Stimulated activated CD4-positive, alpha-beta T cell treated with anti-CD3 and anti-CD28 coated beads, Interleukin-1b, Interleukin-23, amount 100 ng/mL, for 1 hour (primary cell): ENCODE measurements around the gene OR2B2.
"Not testable (repeated sequence)": the region's sequence is repeated elsewhere in the genome, so short reads cannot be mapped to it uniquely, and the experiment has no call there.

Experiments
- DNase-seq, 2 donors: peaks; one replicate each; pipeline ENCODE4 v3.0.0-alpha.2; 2020; ENCODE audit warnings: low read depth in 2 of 2

OR2B2 gene

DNA sequence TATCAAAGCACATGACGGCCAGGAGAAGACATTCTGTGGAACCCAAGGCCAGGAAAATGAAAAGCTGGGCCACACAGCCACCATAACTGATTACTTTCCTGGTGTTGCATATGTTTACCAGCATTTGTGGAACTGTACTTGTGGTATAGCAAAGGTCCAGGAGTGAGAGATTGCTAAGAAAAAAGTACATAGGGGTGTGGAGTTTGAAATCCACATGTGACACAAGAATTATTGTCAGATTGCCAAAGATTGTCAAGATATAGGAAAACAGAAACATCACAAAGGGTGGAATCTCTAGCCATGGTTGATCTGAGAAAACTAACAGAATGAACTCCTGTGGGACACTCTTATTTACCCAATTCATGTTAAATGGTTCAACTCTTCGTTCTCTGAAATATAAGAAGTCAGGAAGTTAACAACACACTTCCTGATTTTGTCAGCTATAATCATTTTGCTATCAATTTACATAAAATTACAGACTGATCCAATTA lies at the start of gene OR2B2:
TSS of gene OR2B2 (minus strand) at position 441 of the 491 bp plus-strand sequence. CDS start at position 364, 77 bp downstream.
- DNase-seq = no peak

DNA sequence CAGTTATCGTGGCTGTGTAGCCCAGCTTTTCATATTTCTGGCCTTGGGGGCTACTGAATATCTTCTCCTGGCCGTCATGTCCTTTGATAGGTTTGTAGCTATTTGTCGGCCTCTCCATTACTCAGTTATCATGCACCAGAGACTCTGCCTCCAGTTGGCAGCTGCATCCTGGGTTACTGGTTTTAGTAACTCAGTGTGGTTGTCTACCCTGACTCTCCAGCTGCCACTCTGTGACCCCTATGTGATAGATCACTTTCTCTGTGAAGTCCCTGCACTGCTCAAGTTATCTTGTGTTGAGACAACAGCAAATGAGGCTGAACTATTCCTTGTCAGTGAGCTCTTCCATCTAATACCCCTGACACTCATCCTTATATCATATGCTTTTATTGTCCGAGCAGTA lies 45.3 kb upstream of the OR2B2 start:
- no peak for DNase-seq

DNA sequence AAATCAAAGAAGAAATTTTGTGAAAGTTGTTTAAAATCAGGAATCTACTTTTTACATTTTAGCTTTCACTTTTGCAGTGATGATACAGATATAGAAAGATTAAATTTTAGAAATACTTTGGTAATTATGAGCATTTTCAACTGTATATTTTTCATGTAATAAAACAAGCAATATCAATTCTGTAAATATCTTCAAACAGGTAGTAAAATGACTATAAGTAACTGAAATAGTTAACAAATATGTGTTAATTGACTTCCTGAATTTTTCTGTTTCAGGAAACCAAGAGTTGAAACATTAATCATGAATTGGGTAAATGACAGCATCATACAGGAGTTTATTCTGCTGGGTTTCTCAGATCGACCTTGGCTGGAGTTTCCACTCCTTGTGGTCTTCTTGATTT lies 44.7 kb upstream of the OR2B2 start, which contains the start of gene OR2B6:
TSS of gene OR2B6 (plus strand) at position 301 of the 400 bp plus-strand sequence. CDS start at position 301, 0 bp downstream.
- DNase-seq = no peak

DNA sequence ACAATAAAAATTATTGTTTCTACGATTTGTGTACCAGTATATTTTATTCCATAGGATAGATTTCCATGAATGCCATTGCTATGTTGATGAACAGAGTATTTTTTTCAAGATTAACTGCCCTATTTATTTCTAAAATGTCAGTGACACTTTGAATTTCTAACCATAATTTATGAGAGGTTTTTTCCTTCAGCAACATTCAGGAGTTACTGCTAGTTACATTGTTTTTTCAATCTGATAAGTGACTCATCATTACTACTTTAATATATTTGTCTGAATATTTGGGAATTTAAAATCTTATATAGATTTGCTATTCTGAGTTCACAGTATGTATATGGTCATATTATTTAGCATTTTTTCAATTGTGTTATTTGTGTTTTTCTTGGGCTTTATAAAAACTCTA lies 38.8 kb upstream of the OR2B2 start:
- no peak for DNase-seq

DNA sequence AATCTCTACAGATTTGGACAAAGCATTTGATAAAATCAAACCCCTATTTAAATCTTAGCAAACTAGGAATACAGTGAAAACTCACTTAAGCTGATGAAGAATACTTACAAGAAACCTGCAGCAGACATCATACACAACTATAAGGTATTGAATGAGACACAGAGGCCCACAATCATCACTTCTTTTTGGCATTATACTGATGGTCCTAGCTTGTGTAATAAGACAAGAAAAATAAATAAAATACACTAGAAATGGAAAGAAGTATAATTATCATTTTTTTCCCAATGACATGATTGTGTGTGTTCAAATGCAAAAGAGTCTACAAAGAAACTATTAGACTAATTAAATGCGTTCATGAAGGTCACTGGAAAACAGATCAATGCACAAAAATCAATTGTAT lies 36.0 kb upstream of the OR2B2 start:
- DNase-seq = no peak

DNA sequence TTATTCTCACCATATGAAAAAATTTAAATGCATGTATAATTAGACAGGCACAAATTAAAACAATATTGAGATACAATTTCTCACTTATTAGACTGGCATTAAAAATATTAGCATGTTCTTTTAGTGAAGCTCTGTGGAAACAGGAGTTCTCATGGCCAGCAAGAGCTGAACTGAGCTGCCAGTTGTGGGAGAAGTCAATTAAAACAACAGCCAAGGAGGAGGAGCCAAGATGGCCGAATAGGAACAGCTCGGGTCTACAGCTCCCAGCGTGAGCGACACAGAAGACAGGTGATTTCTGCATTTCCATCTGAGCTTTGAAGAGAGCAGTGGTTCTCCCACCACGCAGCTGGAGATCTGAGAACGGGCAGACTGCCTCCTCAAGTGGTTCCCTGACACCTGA lies 30.9 kb upstream of the OR2B2 start:
- DNase-seq = not testable (repeated sequence)

DNA sequence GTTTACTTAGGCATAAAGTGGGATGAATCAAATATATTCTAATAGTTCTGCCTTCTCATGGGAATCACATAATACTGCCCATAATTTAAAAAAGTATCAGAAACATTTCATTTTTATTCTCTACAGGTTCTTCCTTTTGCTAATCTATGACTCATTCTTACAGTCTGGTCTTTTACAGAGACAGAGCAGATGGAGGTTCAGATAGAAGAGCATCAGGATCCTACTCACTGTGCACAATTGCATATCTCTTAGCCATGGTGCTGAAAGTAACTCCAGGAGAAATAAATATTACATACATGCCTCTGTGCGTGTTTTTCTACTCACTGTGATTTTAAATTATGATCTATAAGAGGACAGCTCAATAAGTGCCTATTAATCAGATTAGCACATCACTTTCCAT lies 28.6 kb upstream of the OR2B2 start:
- no peak for DNase-seq

DNA sequence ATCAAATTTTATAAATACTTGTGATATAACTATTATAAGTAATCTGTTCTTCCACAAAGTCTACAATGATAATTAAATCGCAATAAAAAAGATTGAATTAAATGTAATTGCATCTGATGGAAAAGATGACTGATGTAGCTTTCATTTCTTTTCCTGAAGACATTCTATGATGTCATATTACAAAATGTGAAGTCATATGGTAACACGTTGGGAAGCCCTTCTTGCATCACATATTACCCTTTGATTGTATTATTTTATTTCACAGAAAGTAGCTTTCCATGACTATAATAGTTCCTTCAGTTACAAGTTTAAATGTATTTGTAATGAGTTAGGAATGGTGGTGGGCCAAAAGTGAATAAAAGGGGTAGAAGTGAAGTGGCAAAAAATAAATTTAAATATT lies 19.0 kb upstream of the OR2B2 start:
- DNase-seq = no peak

DNA sequence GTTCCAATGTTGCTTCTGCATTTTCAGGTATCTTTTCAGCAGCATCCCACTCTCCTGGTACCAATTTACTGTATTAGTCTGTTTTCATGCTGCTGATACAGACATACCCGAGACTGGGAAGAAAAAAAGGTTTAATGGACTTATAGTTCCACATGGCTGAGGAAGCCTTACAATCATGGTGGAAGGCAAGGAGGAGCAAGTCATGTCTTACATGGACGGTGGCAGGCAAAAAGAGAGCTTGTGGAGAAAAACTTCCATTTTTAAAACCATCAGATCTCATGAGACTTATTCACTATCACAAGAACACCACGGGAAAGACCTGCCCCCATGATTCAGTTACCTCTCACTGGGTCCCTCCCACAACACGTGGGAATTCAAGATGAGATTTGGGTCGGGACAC lies 17.7 kb upstream of the OR2B2 start:
- DNase-seq = not testable (repeated sequence)

DNA sequence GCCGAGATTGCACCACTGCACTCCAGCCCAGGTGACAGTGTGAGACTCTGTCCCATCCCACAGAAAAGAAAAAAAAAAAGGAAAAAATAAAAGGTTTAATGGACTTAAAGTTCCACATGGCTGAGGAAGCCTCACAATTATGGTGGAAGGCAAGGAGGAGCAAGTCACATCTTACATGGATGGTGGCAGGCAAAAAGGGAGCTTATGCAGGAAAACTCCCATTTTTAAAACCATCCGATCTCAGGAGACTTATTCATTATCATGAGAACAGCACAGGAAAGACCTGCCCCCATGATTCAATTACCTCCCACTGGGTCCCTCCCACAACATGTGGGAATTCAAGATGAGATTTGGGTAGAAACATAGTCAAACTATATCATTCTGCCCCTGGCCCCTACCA lies 15.8 kb upstream of the OR2B2 start:
- DNase-seq = not testable (repeated sequence)

DNA sequence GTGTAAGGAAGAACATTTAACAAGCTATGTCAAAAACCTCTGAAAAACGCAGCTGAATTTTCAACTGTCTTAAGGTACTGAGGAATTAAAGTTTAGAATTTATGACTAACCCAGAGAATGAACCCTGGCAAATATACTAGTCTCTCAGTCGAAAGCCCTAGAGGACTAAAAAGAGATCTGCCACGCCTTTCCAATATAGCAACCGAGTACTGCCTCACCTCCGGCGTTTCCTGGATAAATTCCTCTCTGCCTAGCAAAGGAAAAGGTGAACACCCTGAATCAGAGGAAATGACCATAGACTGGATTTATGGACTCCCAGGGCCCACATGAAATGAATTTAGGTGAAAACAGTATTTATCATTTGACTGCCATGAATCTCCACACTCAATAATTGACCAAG lies 12.0 kb upstream of the OR2B2 start:
- DNase-seq = no peak

DNA sequence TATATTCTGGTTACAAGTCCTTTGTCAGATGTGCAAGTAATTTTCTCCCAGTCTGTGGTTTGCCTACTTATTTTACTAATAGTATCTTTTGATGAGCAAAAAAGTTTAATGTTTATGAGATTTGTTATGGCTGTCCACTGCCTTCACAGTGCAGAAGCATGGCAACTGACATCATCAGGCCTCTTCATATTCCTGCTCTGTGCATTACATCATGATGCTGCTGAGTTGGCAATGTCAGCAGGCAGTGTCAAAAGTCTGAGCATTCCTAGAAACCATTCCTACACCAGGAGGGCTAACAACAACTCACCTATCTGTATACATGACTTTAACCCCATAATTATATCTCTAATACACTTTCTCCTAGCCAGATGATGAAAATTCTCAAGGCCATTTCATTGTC lies 10.8 kb upstream of the OR2B2 start:
- no peak for DNase-seq

DNA sequence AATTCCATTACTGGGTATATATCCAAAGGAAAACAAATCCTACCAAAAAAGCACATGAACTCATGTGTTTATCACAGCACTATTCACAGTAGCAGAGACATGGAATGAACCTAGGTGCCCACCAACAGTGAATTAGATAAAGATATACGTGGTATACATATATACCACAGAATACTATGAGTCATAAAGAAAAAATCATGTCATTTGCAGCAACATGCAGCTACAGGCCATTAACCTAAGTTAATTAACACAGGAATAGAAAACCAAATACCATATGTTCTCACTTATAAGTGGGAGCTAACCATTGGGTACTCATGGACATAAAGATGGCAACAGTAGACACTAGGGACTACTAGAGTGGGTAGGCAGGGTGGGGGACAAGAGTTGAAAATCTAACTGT lies 4.2 kb downstream of the OR2B2 start:
- DNase-seq = no peak

DNA sequence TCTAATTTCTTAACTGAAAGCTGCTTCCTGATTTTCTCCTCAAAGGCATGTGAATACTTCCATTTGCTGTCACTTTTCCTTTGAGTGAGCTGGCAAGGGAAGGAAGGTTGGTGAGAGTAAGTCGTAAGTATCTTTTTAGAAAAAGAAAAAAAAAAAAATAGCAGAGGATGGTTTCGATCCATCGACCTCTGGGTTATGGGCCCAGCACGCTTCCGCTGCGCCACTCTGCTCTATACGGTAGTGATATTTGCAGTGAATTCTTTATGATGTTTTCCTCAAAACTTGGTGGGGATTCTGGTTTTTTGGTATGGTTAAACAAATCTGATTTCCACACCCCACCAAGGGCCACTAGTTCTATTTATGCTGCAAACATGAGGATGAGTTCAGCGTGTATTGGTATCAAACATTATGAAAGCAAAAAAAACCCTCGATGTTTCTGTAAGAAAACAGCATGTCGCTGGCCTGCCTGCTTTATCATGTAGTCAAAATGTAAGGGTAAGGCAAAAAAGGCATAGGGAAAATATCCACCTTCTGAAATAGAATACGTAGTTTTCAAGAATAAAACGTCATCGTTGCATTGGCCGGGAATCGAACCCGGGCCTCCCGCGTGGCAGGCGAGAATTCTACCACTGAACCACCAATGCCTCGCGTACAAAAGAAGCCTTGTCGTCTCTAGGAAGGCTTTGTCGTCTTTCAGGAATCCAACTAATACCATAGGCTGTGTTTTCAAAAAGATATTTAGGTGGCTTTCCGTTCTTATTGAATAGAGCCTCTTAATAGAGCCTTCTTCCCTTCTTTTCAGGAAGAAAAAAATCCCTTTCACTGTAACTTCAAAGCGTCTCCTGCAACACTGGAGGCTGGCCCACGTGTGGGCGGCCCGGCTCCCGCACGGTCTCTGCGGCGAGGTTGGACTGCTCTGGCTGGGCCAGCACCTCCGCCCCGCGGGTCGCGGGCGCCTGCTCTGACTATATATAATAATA lies 9.6 kb downstream of the OR2B2 start:
- DNase-seq = peak; percentile 73 to 89

DNA sequence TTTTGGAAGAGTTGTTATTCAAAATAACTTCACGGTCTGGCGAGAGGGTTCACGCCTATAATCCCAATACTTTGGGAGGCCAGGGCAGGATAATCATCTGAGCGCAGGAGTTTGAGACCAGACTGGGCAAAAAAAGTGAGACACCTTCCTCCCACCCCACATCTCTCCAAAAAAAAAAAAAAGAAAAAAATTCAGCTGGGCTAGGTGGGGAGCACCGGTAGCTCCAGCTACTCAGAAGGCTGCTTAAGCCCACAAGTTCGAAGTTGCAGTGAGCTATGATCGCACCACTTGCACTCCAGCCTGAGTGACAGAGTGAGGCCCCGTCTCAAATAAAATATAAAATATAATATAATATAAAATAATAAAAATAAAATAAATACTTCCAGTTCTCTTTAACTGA lies 10.4 kb downstream of the OR2B2 start:
- DNase-seq = no peak

DNA sequence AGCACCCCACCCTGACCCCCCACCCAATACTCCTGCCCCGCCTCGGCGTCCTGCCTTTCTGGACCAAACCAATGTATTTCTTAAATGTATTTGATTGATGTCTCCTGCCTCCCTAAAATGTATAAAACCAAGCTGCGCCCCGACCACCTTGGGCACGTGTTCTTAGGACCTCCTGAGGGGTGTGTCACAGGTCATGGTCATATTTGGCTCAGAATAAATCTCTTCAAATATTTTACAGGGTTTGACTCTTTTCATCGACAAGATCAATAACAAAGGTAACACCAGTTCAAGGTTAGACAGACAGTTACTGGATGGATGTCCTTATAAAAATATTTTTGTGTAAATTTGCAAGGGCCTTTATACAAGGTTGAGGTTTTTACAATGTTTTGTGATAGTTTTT lies 12.0 kb downstream of the OR2B2 start:
- DNase-seq = not testable (repeated sequence)

DNA sequence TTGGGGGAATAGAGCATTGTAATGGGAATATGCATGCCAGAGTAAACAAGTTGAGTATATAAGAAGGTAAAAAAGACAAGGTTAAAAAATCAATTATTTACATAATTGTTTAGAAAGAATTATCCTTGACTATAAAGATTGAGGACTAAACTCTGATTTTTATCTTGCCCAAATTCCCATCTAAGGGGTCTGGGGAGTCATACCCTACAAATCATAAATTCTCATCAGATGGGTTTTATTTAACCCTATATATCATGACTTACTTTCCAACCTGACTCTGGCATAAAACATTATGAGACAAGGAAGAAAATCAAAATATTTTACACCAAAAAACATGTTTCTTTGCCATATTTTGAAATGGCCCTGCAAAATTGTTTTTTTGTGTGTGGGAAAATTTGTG lies 12.7 kb downstream of the OR2B2 start:
- no peak for DNase-seq

DNA sequence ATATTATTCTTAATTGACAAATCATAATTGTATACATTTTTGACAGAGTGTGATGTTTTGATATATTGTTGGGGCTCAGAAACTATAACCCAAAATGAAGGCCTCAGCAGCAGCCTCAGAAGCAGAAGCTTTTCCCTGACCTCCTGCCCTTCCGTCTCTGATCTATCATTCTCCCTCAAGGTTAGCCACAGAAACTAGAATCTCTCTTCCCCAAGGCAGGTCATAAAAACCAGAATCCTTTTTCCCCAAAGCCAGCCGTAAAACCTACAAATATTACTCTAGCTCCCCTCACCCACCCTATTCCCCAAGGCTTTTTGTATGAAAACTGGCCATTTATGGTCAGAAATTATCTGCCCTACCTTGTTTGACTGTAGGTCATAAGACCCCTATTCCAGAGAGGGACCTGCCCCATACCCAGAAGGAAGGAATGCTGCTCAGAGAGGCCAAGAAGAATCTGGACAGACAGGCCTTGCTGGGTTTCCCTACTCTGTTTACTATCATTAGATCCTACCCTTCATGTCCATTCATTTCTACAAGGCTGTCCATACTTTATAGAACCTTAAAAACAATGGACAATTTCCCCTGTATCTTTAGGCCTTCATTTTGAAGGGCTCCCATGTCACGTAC lies 14.5 kb downstream of the OR2B2 start:
- no peak for DNase-seq

DNA sequence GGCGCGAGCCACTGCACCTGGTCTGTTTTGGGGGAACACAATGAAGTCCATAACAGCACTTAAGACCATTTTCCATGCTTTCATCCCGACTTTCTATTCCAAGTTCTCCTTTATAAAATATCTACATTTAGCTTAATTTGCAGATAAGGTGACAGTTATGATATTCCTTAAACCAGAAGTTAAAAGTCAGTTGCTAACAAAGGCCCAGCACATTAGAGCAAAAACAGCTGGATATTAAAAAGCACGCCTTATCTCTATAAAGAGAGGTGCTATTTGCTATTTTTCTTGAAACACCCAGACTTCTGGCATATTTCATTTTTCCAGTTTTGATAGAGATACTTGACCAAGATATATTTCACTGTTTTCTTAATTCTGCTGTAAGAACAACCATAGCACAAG lies 15.8 kb downstream of the OR2B2 start:
- no peak for DNase-seq

DNA sequence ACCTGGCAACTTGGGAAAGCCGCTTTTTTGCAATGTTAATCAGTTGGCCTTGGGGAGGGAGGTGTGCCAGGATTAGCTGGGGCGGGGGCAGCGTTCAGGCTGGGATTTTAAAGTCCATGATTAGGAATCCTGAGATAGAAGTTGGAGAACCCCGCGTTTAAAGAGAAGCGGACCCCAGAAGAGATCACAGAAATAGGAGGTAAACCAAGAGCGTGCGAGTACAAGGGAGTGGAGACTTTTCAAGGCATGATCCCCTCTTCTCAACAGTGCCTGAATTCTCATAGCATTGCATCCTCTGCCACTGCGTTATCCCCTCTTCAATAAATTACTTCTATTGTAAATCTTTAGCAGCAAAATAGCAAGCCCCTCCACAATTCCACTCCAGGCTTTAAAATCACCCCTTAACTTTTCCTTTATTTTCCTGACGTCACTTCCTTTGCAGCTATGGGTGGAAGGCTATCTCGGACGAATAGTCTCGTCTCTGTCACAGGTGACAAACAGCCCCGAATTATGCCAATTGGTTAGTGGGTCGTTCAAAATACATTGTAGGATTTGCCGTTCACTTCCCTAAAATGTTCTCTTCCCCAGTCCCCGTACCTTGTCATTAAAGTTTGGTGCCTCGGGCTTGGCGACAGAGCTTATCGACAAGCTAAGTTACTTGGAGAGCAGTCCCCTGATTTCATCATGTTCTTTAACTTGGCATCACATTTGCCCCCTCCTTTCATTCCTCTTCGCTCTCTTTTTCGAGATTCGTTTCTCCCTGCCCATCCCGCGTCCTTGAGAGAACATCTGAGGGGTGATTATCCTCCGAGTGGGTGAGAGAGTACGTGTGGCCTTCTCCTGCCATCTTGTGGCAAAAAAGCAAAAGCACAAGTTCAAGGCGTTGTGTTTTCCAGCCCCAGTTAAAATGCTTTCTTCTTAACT lies 17.1 kb downstream of the OR2B2 start:
- DNase-seq = no peak
